NCI-H524 (cell line): Measurements from ENCODE around the gene KCNK16.
A peak's percentile ranks its signal among the peaks of the same experiment; 100 is the strongest.

Experiments
- DNase-seq, 2 experiments: peaks; one replicate each; lab custom pipeline; 2025; lab: John Stamatoyannopoulos, UW

The KCNK16 gene

GRCh38 chr6:39276379-39276995 is 46.0 kb downstream of the KCNK16 start:
- no peak for DNase-seq

- DNase-seq = no peak
These were observed 47.6 kb downstream of the KCNK16 start for GRCh38 chr6:39274903-39275302.

GRCh38 chr6:39274471-39274870 is 48.0 kb downstream of the KCNK16 start:
- no peak for DNase-seq

- DNase-seq = no peak
These were observed 49.1 kb downstream of the KCNK16 start for GRCh38 chr6:39273406-39273821.

- no peak for DNase-seq
These were observed 52.5 kb downstream of the KCNK16 start for GRCh38 chr6:39269961-39270360.

- no peak for DNase-seq
These were observed 53.8 kb downstream of the KCNK16 start for GRCh38 chr6:39268721-39269120.

- DNase-seq = peak in 1 of 2 experiments; percentile 53
These were observed 54.3 kb downstream of the KCNK16 start for GRCh38 chr6:39268171-39268570.

GRCh38 chr6:39266782-39267355 is 55.6 kb downstream of the KCNK16 start:
- DNase-seq = no peak

GRCh38 chr6:39266375-39266774 is 56.1 kb downstream of the KCNK16 start:
- no peak for DNase-seq
